HG02610 (cell line): ENCODE measurements around the gene ELAVL2.

Experiments
- ATAC-seq: cut with Tn5 transposase; IDR thresholded peaks from one replicate; pipeline ENCODE4 v1.9.1; 2021; ENCODE audit warnings: mild to moderate bottlenecking, moderate library complexity; ENCODE audit not compliant: unreplicated experiment

Gene ELAVL2

DNA sequence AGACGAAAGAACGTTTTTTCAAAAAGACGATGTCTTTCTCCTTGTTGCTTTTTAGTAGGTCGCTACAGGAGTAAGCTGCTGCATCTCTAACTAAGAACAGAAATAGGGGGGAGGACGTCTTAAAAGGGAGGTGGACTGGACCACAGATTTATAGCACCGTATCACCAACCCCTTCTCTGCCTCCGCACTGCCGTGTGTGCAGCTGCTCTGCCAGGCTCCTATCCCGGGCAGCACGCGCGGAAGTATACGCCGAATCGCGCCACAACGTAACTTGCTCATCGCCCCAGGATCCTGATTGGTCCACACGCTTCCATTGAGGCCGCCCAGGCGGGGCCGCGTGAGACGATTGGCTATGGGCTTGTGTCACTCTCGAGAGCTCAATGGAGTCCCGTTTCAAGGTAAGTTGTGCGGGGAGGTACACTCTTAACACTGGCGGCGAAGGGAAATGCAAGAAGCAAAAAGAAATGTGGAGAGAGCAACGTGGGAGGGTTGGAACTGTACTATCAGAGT, at the start of gene ELAVL2:
Gene ELAVL2, minus strand, starts transcription at position 121 of the 510 bp plus-strand sequence. CDS start 64,006 bp downstream, outside the sequence.
- peak; percentile 75 for ATAC-seq

DNA sequence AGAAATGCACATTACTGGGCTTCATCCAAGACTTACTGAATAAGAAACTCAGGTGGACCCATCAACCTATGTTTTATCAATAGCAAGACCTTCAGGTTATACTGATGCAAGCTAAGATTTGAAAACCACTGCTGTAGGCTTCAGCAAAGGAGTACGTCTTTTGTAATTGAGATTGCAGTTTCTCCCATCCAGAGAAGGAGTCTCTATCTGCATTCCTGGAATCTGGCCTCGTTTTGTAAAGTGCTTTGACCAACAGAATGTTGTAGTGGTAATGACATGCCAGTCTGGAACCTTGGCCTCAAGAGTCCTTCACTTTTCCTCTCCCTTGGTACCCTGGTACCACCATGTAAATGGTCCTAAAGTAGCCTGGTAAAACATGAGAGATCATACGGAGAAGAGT, 32.2 kb upstream of the ELAVL2 start:
- ATAC-seq, result no peak

DNA sequence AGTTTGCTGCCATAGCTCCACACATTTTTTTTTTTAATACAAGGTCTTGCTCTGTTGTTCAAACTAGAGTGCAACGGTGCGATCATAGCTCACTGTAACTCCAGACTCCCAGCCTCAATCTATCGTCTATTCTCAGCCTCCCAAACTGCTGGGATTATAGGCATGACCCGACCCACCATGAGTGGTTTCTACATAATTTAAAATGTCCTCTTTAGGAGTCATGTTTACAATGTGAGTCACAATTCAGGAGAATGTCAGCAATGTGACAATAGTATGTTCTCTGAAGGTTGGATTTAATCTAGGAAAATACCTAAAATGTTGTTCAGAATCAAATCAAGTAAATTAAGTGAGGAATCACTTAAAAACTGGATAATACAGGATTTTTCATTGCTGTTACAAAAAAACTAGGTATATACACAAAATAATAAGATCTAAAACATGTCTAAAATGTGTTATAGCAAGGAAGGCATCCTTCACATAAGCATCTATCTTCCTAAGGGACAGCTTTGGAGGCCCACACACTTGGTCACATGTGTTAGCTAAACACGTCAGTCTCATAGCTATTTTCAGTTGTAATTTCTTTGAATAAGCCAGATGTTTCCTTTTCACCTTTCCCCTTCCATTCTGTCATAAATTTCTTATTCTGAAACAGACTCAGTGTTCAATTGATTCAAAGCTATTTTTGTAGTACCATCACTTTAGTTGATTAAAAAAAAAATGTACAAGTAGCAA, 30.0 kb upstream of the ELAVL2 start:
- no peak for ATAC-seq

DNA sequence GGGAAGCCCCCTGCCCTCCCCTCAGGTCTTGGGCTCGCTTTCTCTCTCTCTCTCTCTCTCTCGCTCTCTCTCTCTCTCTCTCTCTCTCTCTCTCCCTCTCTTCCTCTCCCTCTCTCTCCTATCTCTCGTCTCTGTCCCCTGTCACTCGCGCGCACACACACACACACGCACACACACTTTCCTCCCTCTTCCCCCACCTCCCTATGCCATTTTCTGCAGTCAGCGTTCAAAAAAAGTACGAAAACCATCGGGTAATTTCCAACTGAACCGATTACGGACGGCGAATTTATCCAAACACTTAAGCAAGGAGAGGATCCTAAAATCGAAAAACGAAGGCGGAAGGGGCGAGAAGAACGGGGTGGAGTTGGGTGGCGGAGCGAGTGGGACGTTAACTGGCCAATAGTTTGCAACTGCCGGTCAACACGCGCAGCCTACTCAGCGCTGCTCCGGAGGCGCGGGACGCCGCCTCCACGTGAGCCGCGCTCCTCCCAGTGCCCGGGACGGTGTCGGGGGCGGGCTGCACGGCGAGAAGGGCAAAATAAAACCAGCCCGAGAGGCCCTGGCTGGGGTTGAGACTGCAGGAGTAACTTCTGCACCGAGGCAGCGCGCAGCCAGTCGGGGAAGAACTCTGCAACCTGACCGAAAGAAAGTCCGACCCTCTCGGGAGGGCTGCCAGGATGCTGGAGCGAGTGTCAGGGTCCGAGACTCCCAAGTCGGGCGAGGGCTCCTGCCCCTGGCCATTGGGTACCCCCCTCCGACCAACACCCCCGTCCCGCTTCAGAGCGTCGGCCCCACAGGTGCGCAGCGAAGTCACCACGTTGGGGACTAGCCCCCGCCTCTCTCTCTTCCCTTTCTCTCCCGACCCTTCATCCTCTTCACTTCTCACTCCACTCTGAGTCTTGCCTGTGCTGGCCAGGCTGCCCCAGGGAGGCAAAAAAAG, 24.9 kb upstream of the ELAVL2 start:
- no peak for ATAC-seq

DNA sequence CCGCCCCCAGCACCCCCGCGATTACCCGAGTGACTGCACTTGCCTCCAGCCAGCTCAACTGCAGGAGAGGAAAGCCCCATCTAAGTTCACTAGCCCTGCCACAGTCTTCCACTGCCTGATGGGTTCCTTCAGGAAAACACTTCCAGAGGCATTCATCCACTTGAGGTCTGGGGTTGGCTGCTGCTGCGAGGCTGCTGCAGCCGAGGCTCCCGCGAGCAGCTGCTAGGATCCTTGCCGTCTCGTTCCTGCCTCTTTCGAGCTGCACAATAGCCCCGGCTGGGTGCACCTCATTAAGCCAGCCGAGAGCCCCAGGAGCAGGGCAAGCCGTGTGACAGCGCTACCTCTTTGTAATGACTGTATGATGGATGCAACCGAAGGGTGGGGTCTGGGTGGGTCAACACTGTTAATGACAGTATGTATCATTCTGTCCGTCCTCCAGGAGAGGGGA, 24.2 kb upstream of the ELAVL2 start:
- peak; percentile 42 for ATAC-seq

DNA sequence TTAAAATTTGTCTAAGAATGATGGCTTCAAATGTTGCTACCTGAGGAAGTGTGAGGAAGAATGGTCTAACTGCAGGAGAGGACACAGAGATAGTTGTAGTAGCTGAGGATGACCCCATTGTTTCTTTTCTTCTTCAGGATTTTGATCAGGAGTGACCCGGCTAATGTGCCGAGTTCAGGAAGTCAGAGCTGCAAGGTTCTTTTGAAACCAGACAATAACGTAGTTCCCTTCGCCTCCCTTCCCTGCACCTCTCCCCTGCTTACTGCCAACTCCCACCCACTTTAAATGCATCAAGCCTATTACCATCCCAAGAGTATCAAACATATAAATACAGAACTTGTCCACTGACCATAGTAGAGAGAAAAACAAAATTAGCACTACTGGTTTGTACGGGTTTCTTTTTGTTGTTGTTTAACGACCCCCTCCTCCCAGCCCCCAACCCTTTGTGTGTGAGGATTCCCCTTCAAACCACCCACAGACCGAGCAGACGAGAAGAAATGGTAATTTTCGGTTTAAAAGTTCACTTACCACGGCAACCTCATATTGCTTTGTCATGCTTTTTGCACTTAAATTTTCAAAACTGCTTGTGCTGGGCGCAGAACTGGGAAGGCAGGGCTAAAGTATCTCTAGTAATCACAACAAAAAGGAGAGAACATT, 23.5 kb upstream of the ELAVL2 start:
- ATAC-seq, result no peak

DNA sequence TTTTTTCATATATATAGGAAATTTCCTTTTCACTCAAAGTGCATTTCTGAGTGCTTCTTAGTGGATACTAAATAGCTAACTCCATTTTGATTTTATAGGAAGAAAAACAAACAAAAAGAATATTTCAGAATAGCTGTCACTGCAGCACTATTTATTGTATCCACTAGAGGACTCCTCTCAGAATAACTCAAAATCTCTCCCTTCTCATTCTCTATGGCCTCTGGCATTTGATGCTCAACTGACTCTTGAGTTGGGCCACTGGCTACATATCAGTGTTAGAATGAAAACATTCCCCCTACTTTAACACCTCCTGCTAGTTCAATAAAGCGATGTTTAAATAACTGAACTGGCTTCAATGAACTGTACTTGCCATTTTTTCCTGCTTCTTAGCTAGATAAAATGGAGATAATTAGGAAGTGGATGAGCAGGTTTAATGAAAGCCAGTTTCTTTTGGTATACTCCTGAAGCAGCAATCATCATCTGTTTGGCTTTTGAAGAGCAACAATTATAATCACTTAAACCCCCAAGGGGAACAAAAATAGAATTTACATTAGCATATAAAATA, 16.6 kb upstream of the ELAVL2 start:
- ATAC-seq, result no peak

DNA sequence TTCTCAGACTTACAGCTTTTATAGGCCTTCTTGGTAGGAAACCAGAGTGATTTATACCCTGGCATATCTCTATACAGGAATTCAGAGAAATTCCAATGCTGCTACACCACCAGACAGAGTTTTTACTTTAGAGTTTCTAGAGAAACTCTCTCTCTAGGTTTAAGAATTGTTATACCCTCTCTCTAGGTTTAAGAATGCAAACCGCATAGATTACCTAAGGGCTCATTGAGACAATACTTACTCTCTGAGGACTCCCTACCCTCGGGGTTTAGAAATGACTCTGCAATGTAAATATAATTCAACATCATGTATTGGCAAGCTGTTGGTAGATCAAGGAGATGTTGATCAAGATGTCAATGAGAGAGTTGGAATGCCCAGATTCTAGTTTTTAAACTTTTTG, 15.3 kb upstream of the ELAVL2 start:
- ATAC-seq, result peak; percentile 40

DNA sequence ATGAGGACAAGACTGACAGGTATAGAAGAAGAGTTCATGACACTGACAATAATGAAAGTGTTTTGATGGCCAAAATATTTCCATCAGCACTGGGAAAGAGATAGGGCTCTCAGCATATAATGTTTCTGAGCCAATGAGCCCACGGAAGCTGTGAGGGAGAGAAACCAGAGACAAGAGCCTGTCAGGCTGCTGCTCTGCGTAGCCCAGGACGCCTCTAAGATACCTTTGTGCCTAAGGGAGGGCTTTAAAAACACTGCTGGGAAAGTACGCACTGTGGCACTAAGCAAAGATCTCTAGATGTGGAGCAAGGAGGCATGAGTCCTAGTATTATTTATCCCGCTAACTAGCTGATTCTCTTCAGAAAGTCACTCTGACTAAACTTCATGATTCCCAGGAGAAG, 11.0 kb upstream of the ELAVL2 start:
- ATAC-seq, result no peak

DNA sequence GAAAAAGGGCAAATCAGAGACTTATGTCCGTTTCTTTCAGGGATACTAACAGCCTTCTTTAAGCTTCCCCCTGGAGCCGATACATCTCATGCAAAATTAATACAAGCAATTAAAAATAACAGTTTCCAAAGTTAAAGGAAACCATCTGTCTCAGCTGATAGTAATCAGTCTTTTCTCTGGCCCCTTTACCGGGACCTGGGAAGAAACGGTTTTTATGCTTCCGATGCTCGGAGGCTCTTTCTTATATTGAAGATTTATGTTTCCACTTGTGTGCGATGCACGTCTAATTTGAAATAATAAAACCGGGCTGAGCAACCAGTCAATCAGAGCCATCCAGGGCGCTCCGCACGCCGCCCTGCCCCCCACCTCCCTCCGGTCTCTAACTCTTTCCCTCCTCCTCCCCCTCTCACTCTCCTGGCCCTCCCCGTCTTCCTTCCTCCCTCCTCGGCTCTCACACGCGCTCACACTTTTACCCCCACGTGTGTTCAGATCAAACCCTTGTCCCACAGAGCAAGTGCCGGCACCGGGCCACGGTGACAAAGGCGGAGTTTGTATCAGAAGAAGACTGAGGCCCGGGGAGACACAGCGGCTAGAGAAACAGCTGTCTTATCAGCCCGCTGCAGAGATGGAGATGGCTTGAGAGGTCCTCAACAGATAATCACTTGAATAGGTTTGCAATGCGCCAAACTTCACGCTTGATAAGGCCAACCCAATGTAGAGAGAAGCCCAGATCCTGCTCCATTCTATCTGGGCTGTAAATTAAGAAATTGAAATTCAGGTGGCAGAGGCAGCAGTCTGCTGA, 5.1 kb upstream of the ELAVL2 start:
- no peak for ATAC-seq

DNA sequence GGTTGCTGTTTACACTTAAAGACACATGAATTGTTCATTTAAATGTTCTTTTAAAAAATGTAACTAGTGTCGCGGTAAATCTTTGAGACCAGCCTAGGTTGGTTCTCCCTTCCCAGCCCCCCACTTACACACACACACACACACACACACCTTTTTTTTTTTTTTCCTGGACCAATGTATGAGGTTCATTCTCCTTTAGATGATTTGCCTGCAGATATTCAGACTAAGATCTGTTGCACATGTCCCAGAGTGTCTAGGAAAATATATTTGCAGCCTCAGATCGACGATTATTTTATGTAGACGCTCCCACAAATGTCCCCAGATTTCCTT, 4.4 kb upstream of the ELAVL2 start:
- no peak for ATAC-seq

DNA sequence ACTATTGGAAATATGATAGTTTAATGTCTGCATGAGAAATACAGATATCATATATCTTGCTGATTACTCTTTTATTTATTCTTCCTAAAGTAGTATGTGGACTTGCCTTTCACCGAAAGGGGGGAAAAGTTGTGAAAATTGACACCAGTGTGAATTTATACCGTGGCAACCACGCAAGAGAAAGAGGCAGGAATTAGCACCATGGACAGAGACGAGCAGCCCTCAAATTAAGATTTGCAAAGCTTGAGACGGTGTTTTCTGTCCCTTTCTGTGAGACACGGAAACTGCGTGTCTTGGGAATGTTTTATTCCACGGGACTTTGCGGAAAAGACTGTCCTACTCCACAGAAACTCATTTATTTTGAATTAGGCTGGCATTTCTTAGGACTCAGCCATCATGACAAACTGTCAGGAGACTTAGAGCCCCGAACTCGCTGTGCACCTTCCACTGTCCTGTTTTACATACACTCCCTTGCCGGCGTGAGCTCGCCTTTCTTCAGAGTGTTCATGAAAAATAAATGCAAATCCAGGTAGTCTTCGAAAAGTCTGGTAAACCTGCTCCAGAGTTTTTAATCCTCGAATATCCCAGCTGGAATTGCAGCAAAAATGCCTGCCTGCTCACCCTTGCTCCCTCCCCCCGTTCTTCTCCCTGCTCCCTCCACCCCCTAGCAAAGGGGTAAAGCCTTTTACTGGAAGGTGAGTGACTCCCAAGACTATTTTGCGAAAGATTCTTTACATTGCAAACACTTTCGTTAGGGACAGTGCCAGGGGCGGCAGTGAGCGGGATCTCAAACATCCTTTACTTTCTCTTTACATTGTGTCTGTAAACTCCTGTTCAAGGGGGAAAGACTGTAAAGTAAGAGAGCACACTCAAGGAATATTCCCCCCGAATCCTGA, 3.8 kb upstream of the ELAVL2 start:
- no peak for ATAC-seq

DNA sequence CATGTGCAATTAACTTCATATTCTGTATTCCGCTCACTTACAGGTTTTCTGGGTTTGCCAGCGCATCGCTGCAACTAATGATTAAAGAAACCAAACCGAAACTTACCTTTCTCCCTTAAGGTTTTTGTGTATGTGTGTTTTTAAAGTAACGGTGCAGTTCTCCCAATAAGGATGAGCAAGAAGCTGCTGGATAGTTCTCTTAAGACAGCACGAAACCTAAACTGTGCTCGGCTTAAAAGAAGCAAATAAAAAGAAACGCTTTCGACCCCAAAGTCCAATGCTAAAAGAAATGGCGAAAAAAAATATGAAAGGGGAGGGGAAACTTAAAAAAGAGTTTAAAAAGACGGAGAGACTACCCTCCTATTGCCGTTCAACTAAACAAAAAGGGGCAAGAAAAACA, 340 bp downstream of the ELAVL2 start:
- ATAC-seq, result no peak

DNA sequence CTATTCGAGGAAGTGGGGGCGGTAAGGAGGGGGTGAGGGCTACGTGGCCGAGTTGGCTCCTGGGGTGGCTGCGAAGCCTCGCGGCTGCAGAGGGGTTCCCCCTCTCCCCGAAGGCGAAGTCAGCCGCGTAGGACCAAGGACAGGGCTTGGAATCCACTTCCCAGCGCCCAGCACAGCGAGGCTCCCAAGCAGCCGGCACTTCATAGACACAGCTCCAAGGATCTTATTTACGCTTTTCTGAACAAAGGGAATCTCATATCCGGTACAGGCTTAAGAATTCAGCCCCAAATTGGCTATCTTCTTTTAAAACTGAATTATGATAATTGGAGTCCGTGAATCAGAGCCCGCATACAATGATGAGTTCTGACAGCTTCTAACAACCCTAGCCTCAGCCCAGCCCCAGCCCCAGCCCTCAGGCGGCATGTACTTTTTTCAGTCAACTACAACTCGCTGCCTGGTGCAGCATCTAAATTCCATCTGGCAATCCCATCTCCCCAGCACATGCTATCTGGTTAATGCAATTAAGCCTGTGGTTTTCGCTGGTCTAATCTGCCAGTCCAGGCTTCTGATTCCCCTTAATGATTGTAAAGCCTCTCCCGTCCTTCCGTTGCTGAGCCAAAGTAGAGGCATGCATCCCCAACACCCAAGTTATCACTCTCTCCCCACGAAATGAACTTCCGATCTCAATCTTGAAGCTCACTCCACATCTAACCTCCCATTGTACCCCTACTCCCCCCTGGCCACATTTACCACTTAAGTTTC, 1.0 kb downstream of the ELAVL2 start:
- no peak for ATAC-seq

DNA sequence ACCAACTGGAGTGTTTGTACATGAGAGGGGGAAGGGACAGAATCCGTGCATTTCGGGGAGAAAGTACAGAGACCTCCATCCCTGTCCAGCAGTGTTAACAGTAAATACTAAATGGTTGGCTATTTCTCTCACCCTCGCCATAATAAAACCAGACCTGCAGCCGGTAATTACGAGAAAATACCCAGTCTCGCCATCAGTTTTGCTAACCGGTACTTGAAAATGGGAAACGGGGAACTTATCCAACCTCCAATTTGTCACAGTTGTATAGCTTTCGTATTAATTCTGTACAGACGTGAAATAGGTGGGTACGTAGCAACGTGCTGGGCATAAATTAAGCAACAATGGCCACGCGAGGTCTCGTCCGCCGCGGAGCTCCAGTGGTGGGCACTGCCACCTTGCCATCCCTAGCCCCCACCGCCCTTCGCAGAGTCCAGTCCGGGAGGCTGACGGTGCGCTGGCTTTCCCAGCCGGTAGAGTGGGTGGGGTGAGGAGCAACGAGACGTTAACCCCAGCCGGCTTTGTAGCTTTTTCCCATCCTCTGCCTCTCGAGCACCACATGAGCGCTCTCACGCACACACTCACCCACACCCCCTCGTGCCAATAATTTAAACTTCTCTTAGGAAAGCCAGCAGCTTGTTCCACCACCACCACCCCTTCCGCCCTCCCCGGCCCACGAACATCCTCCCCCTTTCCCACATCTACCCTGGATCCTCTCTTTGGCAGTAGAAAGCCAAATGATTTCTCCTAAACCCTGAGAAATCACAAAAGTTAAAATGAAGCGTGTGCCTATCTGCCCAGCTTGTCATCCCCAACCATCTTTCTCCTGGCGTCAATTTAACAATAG, 1.8 kb downstream of the ELAVL2 start:
- no peak for ATAC-seq

DNA sequence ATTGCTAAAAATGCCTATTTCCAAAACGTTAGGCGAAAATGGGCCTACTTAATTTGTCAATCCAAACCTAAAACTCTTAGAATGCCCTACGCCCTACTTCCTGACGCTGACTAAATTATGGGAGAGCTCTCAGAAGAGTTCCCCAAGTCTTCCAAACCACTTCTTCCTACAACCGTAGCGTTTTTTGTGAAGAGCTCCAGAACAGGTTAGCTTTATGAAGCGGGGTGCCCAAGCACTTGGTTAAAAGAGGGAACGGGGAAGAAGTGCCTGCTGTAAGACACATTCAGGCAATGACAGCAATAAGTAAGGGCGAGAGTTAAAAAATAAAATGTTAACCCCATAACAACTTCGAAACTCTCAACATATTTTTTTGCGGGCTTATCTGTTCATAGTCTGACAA, 2.8 kb downstream of the ELAVL2 start:
- no peak for ATAC-seq
